Choroid plexus epithelial cell (primary cell): ENCODE data around the gene SAMHD1.
"Not testable (repeated sequence)": the region's sequence is repeated elsewhere in the genome, so short reads cannot be mapped to it uniquely, and the experiment has no call there.

Experiments
- DNase-seq: peaks from one replicate; pipeline ENCODE4 v3.0.0-alpha.2; 2010; ENCODE audit warnings: low read depth
- H3K4me3 ChIP-seq: 2 replicates; pipeline ENCODE4 v1.5.1; 2011; ENCODE audit warnings: low read depth, mild to moderate bottlenecking, control low read depth, low read length, moderate library complexity
- TF ChIP-seq, protein P1 (sequence below): conservative IDR thresholded peaks from 2 replicates; pipeline ENCODE4 v1.5.1; 2011; ENCODE audit warnings: low read depth, mild to moderate bottlenecking, control low read depth, inconsistent platforms, low read length, moderate library complexity

SAMHD1 gene

GRCh38 chr20:36956016-36956415 is 4.5 kb upstream of the SAMHD1 start:
- TF ChIP-seq, protein P1, sequence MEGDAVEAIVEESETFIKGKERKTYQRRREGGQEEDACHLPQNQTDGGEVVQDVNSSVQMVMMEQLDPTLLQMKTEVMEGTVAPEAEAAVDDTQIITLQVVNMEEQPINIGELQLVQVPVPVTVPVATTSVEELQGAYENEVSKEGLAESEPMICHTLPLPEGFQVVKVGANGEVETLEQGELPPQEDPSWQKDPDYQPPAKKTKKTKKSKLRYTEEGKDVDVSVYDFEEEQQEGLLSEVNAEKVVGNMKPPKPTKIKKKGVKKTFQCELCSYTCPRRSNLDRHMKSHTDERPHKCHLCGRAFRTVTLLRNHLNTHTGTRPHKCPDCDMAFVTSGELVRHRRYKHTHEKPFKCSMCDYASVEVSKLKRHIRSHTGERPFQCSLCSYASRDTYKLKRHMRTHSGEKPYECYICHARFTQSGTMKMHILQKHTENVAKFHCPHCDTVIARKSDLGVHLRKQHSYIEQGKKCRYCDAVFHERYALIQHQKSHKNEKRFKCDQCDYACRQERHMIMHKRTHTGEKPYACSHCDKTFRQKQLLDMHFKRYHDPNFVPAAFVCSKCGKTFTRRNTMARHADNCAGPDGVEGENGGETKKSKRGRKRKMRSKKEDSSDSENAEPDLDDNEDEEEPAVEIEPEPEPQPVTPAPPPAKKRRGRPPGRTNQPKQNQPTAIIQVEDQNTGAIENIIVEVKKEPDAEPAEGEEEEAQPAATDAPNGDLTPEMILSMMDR, result no peak
- no peak for DNase-seq
- H3K4me3 ChIP-seq, result no peak overlapping the region

DNA sequence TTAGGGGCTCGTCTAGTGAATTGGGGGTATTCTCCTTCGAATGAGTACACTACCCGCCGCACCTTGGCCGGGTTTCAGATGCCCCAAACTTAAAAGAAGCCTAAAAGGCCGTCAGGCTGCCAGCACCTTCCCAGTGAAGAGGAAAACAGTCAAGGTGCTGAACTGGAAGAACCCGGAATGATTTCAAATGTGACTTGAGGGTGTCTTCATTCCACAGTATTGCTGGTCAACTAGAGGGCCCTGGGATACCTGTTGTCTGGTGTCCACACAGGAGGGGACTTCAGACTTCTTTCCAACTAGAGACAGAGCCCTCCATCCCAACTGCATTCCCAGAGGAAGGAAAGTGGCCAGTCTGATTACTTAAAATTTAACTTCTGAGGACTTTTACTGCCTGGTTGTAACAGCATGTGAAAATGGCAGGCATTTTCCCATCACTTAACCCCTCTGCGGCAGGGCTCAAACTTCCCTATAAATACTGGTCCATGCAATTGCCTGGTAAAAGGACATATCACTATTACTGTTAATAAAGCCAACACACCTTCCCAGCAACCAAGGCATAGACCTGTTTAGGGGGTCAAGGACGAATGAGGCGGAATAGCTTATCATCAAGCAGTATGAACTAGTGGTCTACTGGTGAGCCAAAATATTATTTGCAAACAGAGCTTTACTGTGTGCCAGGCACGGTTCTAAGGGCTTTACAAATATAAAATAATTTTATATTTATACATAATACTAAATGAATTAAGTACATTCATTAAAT is 651 bp upstream of the SAMHD1 start:
- TF ChIP-seq, protein P1, result no peak
- DNase-seq, result no peak
- peak overlapping the region; percentile 94 for H3K4me3 ChIP-seq

DNA sequence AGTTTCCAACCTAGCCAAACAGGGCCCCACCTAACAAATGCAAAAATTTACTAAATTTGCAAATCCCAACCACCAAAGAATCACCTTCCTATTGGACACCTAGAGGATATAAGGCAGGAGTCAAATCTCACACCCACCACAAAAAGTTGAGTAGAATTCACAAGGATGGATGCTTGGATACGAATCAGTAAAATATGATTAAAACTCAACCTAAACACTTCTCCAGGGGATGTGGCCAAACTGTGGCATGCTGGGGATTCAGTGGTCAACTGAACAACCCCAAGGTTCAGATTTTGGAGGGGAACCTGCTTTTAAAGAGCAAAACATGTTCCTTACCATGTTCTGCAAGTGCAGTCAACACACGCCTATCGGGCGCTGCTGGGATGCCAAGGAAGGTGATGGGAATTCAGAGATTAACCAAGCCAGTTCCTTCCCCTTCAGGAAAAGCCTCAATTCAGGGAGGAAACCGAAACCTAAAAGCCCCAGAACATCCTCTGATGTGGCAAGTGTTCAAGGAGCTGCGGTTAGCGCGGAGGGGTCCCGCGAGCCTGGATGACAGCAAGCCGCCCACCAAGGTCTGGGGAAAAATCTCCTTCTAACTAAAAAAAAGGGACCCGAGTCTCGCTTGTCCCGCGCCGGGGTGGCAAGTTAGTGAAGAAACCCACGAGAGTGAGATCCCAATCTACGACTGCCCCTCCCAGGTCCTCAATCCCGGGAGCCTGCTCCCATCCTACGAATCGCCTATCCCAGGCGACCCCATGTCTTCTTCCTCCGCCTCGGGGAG is 902 bp downstream of the SAMHD1 start:
- TF ChIP-seq, protein P1, result no peak
- DNase-seq, result peak; percentile 23
- peak overlapping the region; percentile 94 for H3K4me3 ChIP-seq

DNA sequence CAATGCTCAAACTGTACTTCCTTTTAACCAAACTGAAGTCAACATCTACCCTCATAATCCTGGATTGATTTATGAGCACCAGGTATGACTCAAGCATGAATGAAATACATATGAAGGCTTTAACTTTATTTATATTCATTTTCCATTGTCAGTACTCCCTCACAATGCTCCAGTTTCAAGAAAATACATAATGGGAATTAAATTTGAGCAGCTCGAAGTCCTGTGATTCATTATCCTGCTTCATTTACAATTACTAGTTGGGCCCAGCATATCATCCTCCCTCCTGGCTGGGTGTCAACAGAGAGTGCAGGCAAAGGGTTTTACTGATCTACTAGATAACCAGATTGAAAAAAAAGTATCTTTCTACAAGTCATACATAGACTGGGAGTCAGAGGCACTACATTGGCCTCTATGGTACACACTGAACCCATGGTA is 10.1 kb downstream of the SAMHD1 start:
- TF ChIP-seq, protein P1, result no peak
- DNase-seq, result no peak
- no peak overlapping the region for H3K4me3 ChIP-seq

- TF ChIP-seq, protein P1, result no peak
- no peak overlapping the region for H3K4me3 ChIP-seq
- no peak for DNase-seq
These were observed 14.1 kb downstream of the SAMHD1 start for GRCh38 chr20:36937402-36937770.

DNA sequence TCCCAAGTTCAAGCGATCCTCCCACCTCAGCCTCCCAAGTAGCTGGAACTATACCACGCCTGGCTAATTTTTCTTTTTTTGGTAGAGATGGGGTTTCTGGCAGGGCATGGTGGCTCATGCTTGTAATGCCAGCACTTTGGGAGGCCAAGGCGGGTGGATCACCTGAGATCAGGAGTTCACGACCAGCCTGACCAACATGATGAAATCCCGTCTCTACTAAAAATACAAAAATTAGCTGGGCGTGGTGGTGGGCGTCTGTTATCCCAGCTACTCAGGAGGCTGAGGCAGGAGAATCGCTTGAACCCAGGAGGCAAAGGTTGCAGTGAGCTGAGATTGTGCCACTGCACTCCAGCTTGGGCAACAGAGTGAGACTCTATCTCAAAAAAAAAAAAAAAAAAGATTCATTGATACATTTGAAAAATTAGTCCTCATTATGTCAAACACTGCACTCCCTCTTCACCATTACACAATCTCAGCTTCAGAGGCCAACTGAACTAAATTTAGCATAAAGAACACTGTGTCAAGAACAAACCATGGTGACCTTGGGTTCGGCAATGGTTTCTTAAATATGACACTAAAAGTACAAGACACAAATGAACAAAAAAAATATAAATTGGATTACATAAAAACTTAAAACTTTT is 14.6 kb downstream of the SAMHD1 start:
- not testable (repeated sequence) for H3K4me3 ChIP-seq
- peak; percentile 34 for DNase-seq

DNA sequence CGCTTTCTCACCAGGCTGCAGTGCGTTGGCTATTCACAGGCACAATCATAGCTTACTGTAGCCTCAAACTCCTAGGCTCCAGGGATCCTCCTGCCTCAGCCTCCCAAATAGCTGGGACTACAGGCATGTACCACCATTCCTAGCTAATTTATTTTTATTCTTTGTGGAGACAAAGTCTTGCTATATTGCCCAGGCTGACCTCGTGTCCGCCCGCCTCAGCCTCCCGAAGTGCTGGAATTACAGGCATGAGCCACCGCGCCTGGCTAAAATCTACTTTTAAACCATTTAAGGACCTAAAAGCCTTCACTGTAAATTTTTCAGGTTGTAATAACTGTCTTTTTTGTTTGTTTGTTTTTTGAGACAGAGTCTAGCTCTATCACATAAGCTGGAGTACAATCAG is 15.2 kb downstream of the SAMHD1 start:
- TF ChIP-seq, protein P1, result no peak
- H3K4me3 ChIP-seq, result no peak overlapping the region
- no peak for DNase-seq

DNA sequence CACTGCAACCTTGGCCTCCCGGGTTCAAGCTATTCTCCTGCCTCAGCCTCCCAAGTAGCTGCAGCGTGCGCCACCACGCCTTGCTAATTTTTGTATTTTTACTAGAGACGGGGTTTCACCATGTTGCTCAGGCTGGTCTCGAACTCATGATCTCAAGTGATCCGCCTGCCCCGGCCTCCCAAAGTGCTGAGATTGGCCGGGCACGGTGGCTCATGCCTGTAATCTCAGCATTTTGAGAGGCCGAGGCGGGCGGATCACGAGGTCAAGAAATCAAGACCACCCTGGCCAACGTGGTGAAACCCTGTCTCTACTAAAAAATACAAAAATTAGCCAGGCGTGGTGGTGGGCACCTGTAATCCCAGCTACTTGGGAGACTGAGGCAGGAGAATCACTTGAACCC is 17.9 kb downstream of the SAMHD1 start:
- not testable (repeated sequence) for H3K4me3 ChIP-seq, DNase-seq
